Body of pancreas (tissue), 4 donors: ENCODE measurements around the gene SCNN1G. TPM values are rescaled to one million over a fixed set of nuclear protein-coding genes. Genes with fewer than 3 reads are reported as not detected.

Experiments
- ATAC-seq: fragments of 150-250 bp; one replicate; pipeline ENCODE4 v1.9.1; 2016
- DNase-seq, 4 donors: peaks; one replicate each; pipeline ENCODE4 v3.0.0-alpha.2; 2019
- H3K27ac ChIP-seq, 4 donors: fragments of 200-600 bp; sonication (generic); 1 replicate in 3 of 4; 2 replicates in 1 of 4; pipeline versions ENCODE4 v1.5.1 to v1.6.1; 2016 to 2019; ENCODE audit warnings: mild to moderate bottlenecking in 1 of 4, mixed read lengths in 1 of 4, moderate library complexity in 1 of 4
- H3K27me3 ChIP-seq, 2 donors: fragments of 200-600 bp; sonication (generic); one replicate each; pipeline ENCODE4 v1.6.0; 2016; ENCODE audit warnings: mild to moderate bottlenecking in 1 of 2
- H3K36me3 ChIP-seq, 2 donors: fragments of 200-600 bp; sonication (generic); replicated peaks in 1 of 2; 2 replicates each; pipeline ENCODE4 v1.5.1; 2016; ENCODE audit warnings: low read depth in 2 of 2; ENCODE audit not compliant: insufficient read depth in 1 of 2
- H3K4me1 ChIP-seq: fragments of 200-600 bp; sonication (generic); one replicate; pipeline ENCODE4 v1.6.0; 2016
- H3K4me3 ChIP-seq, 2 donors: fragments of 200-600 bp; sonication (generic); 1 replicate in 1 of 2; 2 replicates in 1 of 2; pipeline ENCODE4 v1.5.1; 2016 to 2019
- H3K9me3 ChIP-seq, 3 donors: fragments of 200-600 bp; sonication (generic); 1 replicate in 2 of 3; 2 replicates in 1 of 3; pipeline ENCODE4 v1.5.1; 2016
- POLR2A ChIP-seq, 3 donors: fragments of 450-650 bp; IDR thresholded peaks; one replicate each; pipeline ENCODE4 v1.6.1; 2016; ENCODE audit warnings: antibody characterized with exemption in 3 of 3, mild to moderate bottlenecking in 2 of 3
- WGBS, 2 donors: methylation state at CpG; one replicate each; pipeline ENCODE4 v1.1.5; 2017; 5-methylcytosine and 5-hydroxymethylcytosine counted together
- intact Hi-C: fragments of 100-400 bp; cut with DNase I; formaldehyde crosslinking; loops from one replicate; pipeline ENCODE4 v1.15.1; 2023
- total RNA-seq, 2 donors: library from RNA; depleted of rRNA; stranded (reverse); fragments of >200 nt; gene quantifications; one replicate each; pipeline ENCODE4 v1.1.0, GENCODE V29; 2016
- TF ChIP-seq, protein P1 (sequence below), 7 experiments: fragments of 450-650 bp in 4 of 7; fragments of 200-600 bp in 3 of 7; sonication (generic) in 3 of 7; IDR thresholded peaks; one replicate each; pipeline ENCODE4 v1.5.1; 2016 to 2019; ENCODE audit warnings: antibody characterized with exemption in 7 of 7

Gene SCNN1G
- total RNA-seq, 2 donors from 2014 or later, result 0.26 to 1.6 TPM

DNA sequence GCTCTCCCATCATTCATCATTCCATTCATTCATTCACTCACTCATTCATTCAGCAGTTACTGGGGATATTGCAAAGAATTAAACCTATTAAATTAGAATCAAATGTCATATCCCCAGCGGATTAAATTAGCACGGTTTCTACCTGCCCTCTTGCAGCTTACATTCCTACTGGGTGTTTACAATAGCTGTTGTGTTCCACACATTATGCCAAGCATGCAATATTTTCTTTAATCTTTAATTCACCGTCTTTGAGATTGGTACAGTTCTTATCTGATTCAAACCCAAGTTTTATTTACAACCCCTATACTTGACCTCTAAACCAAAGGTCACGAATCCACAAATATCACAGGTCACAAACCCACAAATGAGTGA, 32.6 kb upstream of the SCNN1G start:
- DNase-seq, result no peak
- Histone ChIP-seq H3K4me3 (no peak overlapping the region), H3K9me3 (no peaks in the 10 kb centered on the region), H3K36me3 (no peaks in the 10 kb centered on the region), H3K27ac (peak overlapping the region; percentile 4 to 71 (median 16)), H3K27me3 (no peaks in the 10 kb centered on the region), H3K4me1 (peaks cover 28% of the 10 kb centered on the region)
- intact Hi-C loops, result no loop called here
- no peak for TF ChIP-seq POLR2A (IDR thresholded peaks at IDR 0.05)
- TF ChIP-seq, protein P1, sequence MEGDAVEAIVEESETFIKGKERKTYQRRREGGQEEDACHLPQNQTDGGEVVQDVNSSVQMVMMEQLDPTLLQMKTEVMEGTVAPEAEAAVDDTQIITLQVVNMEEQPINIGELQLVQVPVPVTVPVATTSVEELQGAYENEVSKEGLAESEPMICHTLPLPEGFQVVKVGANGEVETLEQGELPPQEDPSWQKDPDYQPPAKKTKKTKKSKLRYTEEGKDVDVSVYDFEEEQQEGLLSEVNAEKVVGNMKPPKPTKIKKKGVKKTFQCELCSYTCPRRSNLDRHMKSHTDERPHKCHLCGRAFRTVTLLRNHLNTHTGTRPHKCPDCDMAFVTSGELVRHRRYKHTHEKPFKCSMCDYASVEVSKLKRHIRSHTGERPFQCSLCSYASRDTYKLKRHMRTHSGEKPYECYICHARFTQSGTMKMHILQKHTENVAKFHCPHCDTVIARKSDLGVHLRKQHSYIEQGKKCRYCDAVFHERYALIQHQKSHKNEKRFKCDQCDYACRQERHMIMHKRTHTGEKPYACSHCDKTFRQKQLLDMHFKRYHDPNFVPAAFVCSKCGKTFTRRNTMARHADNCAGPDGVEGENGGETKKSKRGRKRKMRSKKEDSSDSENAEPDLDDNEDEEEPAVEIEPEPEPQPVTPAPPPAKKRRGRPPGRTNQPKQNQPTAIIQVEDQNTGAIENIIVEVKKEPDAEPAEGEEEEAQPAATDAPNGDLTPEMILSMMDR (IDR thresholded peaks at IDR 0.05), result no peak
- ATAC-seq, result no peak
- 25 to 29% methylated on average over 4 of the region's 4 CpGs for WGBS, 2 donors

DNA sequence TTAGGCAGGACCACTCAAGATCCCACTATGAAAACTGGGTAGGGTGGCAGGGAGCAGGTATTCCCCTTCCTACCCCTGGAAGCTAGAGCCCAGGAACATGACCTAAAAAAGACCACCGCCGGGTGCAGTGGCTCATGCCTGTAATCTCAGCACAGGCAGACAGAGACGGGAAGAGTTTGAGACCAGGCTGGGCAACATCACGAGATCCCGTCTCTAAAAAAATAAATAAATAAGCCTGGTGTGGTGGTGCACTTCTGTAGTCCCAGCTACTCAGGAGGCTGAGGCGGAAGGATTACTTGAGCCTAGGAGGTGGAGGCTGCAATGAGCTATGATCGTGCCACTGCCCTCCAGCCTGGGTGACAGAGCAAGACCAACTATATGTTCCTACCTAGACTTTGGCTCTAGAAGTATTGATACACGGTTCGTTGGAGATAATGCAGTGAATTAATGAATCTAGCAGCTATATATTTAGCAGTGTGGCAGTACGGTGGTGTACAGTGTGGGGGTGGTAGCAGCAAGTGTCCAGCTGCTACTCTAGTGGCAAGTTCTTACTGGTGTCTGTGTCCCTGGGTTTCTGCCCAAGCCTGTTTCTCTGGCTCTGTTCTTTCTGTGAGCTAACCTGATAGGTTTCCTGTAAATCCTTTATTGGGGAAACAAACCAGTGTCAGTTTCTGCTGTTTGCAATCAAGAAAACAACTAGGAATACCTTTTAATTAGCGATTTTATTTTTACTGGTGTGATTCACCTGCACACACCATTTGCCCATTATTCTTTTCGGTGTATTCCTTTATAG, 30.0 kb upstream of the SCNN1G start:
- no peak for TF ChIP-seq POLR2A (IDR thresholded peaks at IDR 0.05)
- TF ChIP-seq, protein P1 (IDR thresholded peaks at IDR 0.05), result no peak
- intact Hi-C loops, result no loop called here
- Histone ChIP-seq H3K36me3 (no peaks in the 10 kb centered on the region), H3K4me3 (no peak overlapping the region), H3K4me1 (peaks cover 15% of the 10 kb centered on the region), H3K27ac (no peak overlapping the region), H3K27me3 (no peaks in the 10 kb centered on the region), H3K9me3 (no peaks in the 10 kb centered on the region)
- DNase-seq, result no peak
- 75% methylated on average over 12 of the region's 12 CpGs for WGBS, 2 donors
- ATAC-seq, result no peak

DNA sequence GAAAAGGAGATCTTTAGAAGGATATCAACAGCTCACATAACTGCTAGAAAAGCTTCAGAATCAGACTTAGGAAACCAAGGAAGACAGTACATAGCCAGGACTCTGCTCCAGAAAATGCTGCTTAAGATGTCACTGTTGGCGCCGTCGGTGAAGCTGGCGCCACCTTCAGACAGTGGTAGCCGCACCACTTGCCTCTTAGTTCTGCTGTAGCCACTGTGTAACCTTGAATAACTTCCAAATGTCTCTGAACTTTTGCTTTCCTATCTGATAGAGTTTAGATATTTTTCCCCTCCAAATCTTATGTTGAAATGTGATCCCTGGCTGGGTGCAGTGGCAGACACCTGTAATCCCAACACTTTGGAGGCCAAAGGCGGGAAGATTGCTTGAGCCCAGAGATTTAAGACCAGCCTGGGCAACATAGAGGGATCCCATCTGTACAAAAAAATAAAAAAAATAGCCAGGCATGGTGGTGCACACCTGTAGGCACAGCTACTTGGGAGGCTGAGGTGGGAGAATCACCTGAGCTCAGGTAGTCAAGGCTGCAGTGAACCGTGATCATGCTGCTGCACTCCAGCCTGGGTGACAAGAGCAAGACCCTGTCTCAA, 27.0 kb upstream of the SCNN1G start:
- peaks cover 6% of the 10 kb centered on the region for H3K4me1 ChIP-seq
- no peak overlapping the region for H3K27ac ChIP-seq
- 16 to 27% methylated on average over 7 of the region's 7 CpGs for WGBS, 2 donors
- no peaks in the 10 kb centered on the region for H3K36me3 ChIP-seq
- no peak for TF ChIP-seq POLR2A (IDR thresholded peaks at IDR 0.05)
- TF ChIP-seq, protein P1 (IDR thresholded peaks at IDR 0.05), result peak in 5 of 7 experiments; percentile 7 to 41 (median 30)
- ATAC-seq (peak; percentile 79), DNase-seq (peak; percentile 42 to 69 (median 52))
- no peak overlapping the region for H3K4me3 ChIP-seq
- intact Hi-C loops, result no loop called here
- no peaks in the 10 kb centered on the region for H3K27me3 ChIP-seq
- no peaks in the 10 kb centered on the region for H3K9me3 ChIP-seq

DNA sequence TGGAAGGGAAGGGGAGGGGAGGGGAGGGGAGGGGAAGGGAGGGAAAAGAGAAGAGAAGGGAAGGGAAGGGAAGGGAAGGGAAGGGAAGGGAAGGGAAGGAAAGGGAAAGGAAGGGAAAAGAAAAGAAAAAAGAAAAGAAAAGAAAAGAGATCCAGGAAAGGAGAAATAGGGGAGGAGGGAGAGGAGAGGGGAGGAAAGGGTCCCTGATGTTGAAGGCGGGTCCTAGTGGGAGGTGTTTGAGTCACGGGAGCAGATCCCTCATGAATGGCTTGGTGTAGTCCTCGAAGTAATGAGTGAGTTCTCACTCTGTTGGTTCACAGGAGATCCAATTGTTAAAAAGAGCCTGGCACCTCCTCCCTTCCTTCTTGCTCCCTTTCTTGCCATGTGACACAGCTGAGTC, 26.4 kb upstream of the SCNN1G start:
- WGBS, 2 donors, result 53 to 60% methylated on average over 3 of the region's 3 CpGs
- Histone ChIP-seq H3K36me3 (no peaks in the 10 kb centered on the region), H3K4me1 (peaks cover 6% of the 10 kb centered on the region), H3K9me3 (no peaks in the 10 kb centered on the region), H3K4me3 (no peak overlapping the region), H3K27me3 (no peaks in the 10 kb centered on the region), H3K27ac (no peak overlapping the region)
- DNase-seq (no peak), ATAC-seq (no peak)
- no peak for TF ChIP-seq POLR2A (IDR thresholded peaks at IDR 0.05)
- TF ChIP-seq, protein P1 (IDR thresholded peaks at IDR 0.05), result no peak
- intact Hi-C loops, result no loop called here
